ENCODE measurements around the gene GAS6.

The GAS6 gene

GRCh38 chr13:113857531-113858195, 6.2 kb downstream of the GAS6 start:
- no peak for TF ChIP-seq ZNF677 (tag by site-specific recombination; IDR thresholded peaks at IDR 0.05)
- TF ChIP-seq ZNF600 (tag by site-specific recombination; IDR thresholded peaks at IDR 0.05): 0 out of 2 replicates have a peak, but pooled peaks have one; percentile 18
- TF ChIP-seq ZSCAN4 (tag by site-specific recombination; IDR thresholded peaks at IDR 0.05): no peak
- ChIA-PET CTCF (no interaction called here), POLR2A (no interaction called here)
- Histone ChIP-seq H3K27ac (ENCODE audit: extremely low read depth, low read depth, low read length) (no peak overlapping the region), H3K36me3 (ENCODE audit: control insufficient read depth in 2 of 2, insufficient read depth in 1 of 2, low read length in 2 of 2) (peaks cover 0 to 16% of the 10 kb centered on the region in 2 experiments; a peak in 1 of 3 replicates), H3K9me3 (ENCODE audit: control insufficient read depth, insufficient read depth, low read depth, low read length) (no peaks in the 10 kb centered on the region), H3K4me1 (ENCODE audit: control insufficient read depth, insufficient read depth, low read length) (peaks cover 3% of the 10 kb centered on the region; the same call in 1 of the 2 replicates), H3K4me3 (ENCODE audit: low read depth, low read length) (no peak overlapping the region)

- TF ChIP-seq GLI4 (tag by site-specific recombination; IDR thresholded peaks at IDR 0.05) (no peak), ZNF837 (tag by site-specific recombination; IDR thresholded peaks at IDR 0.05) (no peak), PRDM6 (tag by site-specific recombination; IDR thresholded peaks at IDR 0.05) (no peak), PRDM2 (tag by site-specific recombination; IDR thresholded peaks at IDR 0.05; ENCODE audit: borderline replicate concordance) (no peak), FEZF1 (tag by site-specific recombination; IDR thresholded peaks at IDR 0.05) (no peak), HOXA7 (CRISPR knock-in tag; IDR thresholded peaks at IDR 0.05; ENCODE audit: borderline replicate concordance) (no peak), ZNF654 (tag by site-specific recombination; IDR thresholded peaks at IDR 0.05; ENCODE audit: low read depth) (no peak), YY1 (tag by site-specific recombination; IDR thresholded peaks at IDR 0.05) (no peak)
- ChIA-PET CTCF (no interaction called here), POLR2A (no interaction called here)
- H3K36me3 ChIP-seq (ENCODE audit: control insufficient read depth in 2 of 2, insufficient read depth in 1 of 2, low read length in 2 of 2): peaks cover 0 to 16% of the 10 kb centered on the region in 2 experiments; a peak in 1 of 3 replicates
- peaks cover 3% of the 10 kb centered on the region; the same call in 1 of the 2 replicates for H3K4me1 ChIP-seq (ENCODE audit: control insufficient read depth, insufficient read depth, low read length)
- H3K4me3 ChIP-seq (ENCODE audit: low read depth, low read length): no peak overlapping the region
- no peak overlapping the region for H3K27ac ChIP-seq (ENCODE audit: extremely low read depth, low read depth, low read length)
- H3K9me3 ChIP-seq (ENCODE audit: control insufficient read depth, insufficient read depth, low read depth, low read length): no peaks in the 10 kb centered on the region
Measured at GRCh38 chr13:113856716-113857065, 7.2 kb downstream of the GAS6 start.

Measured in HEK293 (cell line).